ENCODE measurements around the gene PRR36. TPM values are rescaled to one million over a fixed set of nuclear protein-coding genes. Genes with fewer than 3 reads are reported as not detected.

The PRR36 gene
- total RNA-seq, 2 experiments from 2014 or later, result 0.14 to 0.19 TPM

DNA sequence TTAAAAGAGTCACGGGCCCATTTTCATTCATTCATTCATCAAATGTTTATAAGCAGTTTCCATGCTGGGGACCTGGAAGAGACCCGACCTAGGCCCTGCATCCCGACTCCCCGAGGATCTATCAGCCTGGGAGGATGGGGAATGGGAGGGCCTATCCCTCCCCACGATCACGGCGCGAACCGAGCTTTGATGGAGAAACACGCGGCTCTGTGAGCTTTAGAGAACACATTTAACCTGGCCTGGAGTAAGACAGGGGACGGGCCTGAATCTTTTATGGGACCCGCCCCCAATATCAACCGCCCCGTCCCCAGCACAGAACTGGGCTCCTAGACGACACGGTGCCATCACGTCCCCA lies 45.0 kb downstream of the PRR36 start:
- H3K4me1 Mint-ChIP-seq (ENCODE audit: low read depth), result peaks cover 17% of the 10 kb centered on the region
- intact Hi-C loops (cut with micrococcal nuclease), result loop anchor here (1.0 to 2.0 kb wide), 3 partner anchors 22 to 91 kb away; partner anchors contain the start of gene SNAPC2
- no peak for DNase-seq
- peak overlapping the region; percentile 55 for H3K27ac Mint-ChIP-seq
- H3K4me3 Mint-ChIP-seq, result peak overlapping the region; percentile 81
- H3K27me3 Mint-ChIP-seq, result peaks cover 3% of the 10 kb centered on the region
- H3K36me3 Mint-ChIP-seq, result no peaks in the 10 kb centered on the region
- ChIA-PET CTCF (interaction anchor here (1.2 to 1.5 kb wide), 3 partner anchors 40 to 462 kb away, joined by 3 to 7 read pairs (median 5); no protein-coding TSS in a partner anchor), POLR2A (interaction anchor here (1.0 kb wide), 1 partner anchor 200 kb away, joined by 3 read pairs; the partner anchor contains the start of genes PET100 and XAB2)
- no peaks in the 10 kb centered on the region for H3K9me3 Mint-ChIP-seq

DNA sequence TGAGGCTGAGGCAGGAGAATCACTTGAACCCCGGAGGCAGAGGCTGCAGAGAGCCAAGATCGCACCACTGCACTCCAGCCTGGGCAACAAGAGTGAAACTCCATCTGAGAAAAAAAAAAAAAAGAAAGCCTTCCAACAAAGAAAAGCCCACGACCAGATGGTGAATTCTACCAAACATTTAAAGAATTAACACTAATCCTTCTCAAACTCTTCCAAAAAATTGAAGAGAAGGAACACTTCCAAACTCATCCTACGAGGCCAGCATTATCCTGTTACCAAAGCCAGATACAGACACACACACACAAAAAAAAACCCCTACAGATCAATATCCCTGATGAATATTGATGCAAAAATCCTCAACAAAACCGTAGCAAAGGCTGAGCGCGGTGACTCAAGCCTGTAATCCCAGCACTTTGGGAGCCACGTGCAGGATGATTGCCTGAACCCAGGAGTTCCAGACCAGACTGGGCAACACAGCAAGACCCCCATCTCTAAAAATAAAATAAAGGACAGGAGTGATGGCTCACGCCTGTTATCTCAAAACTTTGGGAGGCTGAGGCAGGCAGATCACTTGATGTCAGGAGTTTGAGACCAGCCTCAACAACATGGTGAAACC lies 50.4 kb downstream of the PRR36 start:
- no peak overlapping the region for H3K4me3 Mint-ChIP-seq
- no peaks in the 10 kb centered on the region for H3K9me3 Mint-ChIP-seq
- no peaks in the 10 kb centered on the region for H3K4me1 Mint-ChIP-seq (ENCODE audit: low read depth)
- ChIA-PET CTCF (no interaction called here), POLR2A (no interaction called here)
- no peak for DNase-seq
- no peaks in the 10 kb centered on the region for H3K36me3 Mint-ChIP-seq
- intact Hi-C loops (cut with micrococcal nuclease), result no loop called here
- no peak overlapping the region for H3K27ac Mint-ChIP-seq
- peaks cover 30% of the 10 kb centered on the region for H3K27me3 Mint-ChIP-seq

DNA sequence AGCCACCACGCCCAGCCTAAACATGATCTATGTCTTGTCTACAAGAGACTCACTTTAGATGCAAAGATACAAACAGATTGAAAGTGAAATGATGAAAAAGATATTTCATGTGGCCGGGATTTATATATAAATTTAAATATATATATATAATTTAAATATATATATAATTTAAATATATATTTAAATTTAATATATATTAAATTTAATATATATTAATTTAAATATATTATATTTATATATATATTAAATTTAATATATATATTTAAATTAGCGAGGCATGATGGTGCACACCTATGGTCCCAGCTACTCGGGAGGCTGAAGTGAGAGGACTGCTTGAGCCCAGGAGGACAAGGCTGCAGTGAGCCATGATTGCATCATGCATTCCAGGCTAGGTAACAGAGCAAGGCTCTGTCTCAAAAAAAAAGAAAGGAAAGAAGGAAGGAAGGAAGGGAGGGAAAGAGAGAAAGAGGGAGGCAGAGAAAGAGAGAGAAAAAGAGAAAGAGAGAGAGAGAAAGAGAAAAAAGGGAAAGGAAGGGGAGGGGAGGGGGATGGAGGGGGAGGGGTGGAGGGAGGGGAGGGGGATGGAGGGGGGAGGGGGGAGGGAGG lies 51.2 kb downstream of the PRR36 start:
- ChIA-PET POLR2A (no interaction called here), CTCF (no interaction called here)
- H3K9me3 Mint-ChIP-seq, result peaks cover under 1% of the 10 kb centered on the region

DNA sequence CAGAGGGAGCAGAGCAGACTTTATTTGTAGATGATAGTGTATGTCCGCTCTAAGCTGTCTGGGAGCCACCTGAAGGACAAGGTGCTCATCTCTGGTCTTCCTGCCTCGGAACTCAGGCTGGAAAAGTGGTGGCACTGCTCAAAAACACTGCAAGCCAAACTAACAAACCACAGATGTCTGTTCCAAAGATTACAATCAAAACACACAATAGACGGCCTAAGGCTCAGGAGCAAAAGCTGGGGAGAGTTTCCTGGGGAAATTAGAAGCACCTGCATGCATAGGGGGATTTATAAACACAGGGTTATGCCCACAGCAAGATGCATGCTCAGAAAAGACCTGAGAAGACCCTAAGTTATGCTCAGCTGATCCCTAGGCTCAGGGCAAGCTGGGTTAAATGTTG lies 53.6 kb downstream of the PRR36 start:
- H3K27me3 Mint-ChIP-seq, result peaks cover 35% of the 10 kb centered on the region
- POLR2A ChIA-PET, result no interaction called here
- CTCF ChIA-PET, result interaction anchor here (1.0 to 1.1 kb wide), 2 partner anchors 32 to 252 kb away, joined by 3 to 5 read pairs; no protein-coding TSS in a partner anchor

More for the DNA sequence above, 51.2 kb downstream of the PRR36 start:
- intact Hi-C loops (cut with micrococcal nuclease), result no loop called here
- H3K4me1 Mint-ChIP-seq (ENCODE audit: low read depth), result no peaks in the 10 kb centered on the region
- DNase-seq, result no peak
- H3K4me3 Mint-ChIP-seq, result no peak overlapping the region
- no peaks in the 10 kb centered on the region for H3K36me3 Mint-ChIP-seq
- no peak overlapping the region for H3K27ac Mint-ChIP-seq
- peaks cover 31% of the 10 kb centered on the region for H3K27me3 Mint-ChIP-seq

DNA sequence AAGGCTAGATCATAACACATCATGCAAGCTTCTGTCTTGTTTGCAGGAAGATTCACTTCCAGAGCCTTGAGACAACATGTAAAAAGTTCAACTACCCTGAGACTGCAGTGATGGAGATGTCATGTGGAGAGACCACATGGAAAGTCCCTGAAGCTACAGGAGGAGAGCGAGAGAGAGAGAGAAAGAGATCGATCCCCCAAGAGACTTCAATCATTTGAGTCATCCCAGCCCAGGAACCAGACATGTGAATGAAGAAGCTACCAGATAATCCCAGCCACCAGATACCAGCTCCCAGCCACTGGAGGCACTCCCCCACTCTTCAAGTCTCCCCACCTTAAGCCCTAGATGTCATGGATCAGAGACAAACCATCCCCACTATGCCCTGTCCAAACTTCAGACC lies 54.9 kb downstream of the PRR36 start:
- H3K4me1 Mint-ChIP-seq (ENCODE audit: low read depth), result peaks cover 14% of the 10 kb centered on the region
- peaks cover 38% of the 10 kb centered on the region for H3K27me3 Mint-ChIP-seq
- H3K4me3 Mint-ChIP-seq, result no peak overlapping the region
- ChIA-PET CTCF (interaction anchor here (0.6 to 1.0 kb wide), 2 partner anchors 19 to 171 kb away, joined by 3 to 4 read pairs; no protein-coding TSS in a partner anchor), POLR2A (interaction anchor here (0.6 kb wide), 1 partner anchor 64 kb away, joined by 3 read pairs; no protein-coding TSS in a partner anchor)
- no peak overlapping the region for H3K27ac Mint-ChIP-seq
- peaks cover 8% of the 10 kb centered on the region for H3K9me3 Mint-ChIP-seq
- no peak for DNase-seq
- H3K36me3 Mint-ChIP-seq, result peaks cover 2% of the 10 kb centered on the region
- intact Hi-C loops (cut with micrococcal nuclease), result no loop called here

More for the DNA sequence above, 53.6 kb downstream of the PRR36 start:
- Mint-ChIP-seq H3K27ac (no peak overlapping the region), H3K4me1 (ENCODE audit: low read depth) (peaks cover 4% of the 10 kb centered on the region), H3K36me3 (peaks cover 2% of the 10 kb centered on the region), H3K4me3 (no peak overlapping the region), H3K9me3 (peaks cover 8% of the 10 kb centered on the region)
- no peak for DNase-seq
- intact Hi-C loops (cut with micrococcal nuclease), result no loop called here

DNA sequence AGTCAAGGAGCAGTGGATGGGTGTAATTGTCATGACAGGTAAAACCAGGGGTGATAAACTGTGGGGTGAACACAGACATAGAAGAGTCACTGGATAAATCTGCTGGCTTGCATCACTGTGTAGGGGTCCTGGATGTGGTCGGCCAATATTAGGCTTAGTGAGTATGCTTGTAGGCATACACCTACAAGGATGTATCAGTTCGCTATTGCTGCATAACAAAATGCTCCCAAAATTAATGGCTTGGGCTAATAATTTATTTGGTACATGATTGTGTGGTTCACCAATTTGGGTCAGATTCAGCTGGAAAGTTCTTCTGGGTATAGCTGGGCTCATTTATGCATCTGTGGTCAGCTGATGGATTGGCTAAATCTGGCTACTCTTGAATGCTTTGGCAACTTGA lies 55.4 kb downstream of the PRR36 start:
- intact Hi-C loops (cut with micrococcal nuclease), result no loop called here
- peaks cover 2% of the 10 kb centered on the region for H3K36me3 Mint-ChIP-seq
- POLR2A ChIA-PET, result no interaction called here
- H3K4me3 Mint-ChIP-seq, result no peak overlapping the region
- no peak for DNase-seq
- H3K27ac Mint-ChIP-seq, result no peak overlapping the region
- peaks cover 39% of the 10 kb centered on the region for H3K27me3 Mint-ChIP-seq
- H3K9me3 Mint-ChIP-seq, result peaks cover 8% of the 10 kb centered on the region
- CTCF ChIA-PET, result interaction anchor here (1.0 kb wide), 1 partner anchor 18 kb away, joined by 4 read pairs; no protein-coding TSS in a partner anchor
- peaks cover 14% of the 10 kb centered on the region for H3K4me1 Mint-ChIP-seq (ENCODE audit: low read depth)

Other genes with a start within 250 kb of the PRR36 start
- gene XAB2, start 244.8 kb downstream of the PRR36 start, total RNA-seq, result 10 to 100 TPM; 50.0 to 52.4 TPM
- 100 to 1,000 TPM; 106 to 114 TPM for gene PET100, start 244.6 kb downstream of the PRR36 start, total RNA-seq
- under 1 TPM; 0.41 to 0.62 TPM for gene PCP2, start 240.7 kb downstream of the PRR36 start, total RNA-seq
- 100 to 1,000 TPM; 109 to 111 TPM for gene STXBP2, start 237.3 kb downstream of the PRR36 start, total RNA-seq
- gene RETN, start 205.3 kb downstream of the PRR36 start, total RNA-seq, result not detected
- not detected for gene MCEMP1, start 197.3 kb downstream of the PRR36 start, total RNA-seq
- gene TRAPPC5, start 193.6 kb downstream of the PRR36 start, total RNA-seq, result 10 to 100 TPM; 77.5 to 88.2 TPM
- gene FCER2, start 172.3 kb downstream of the PRR36 start, total RNA-seq, result 1 to 10 TPM; 3.5 to 4.1 TPM
- not detected for gene CLEC4G, start 142.3 kb downstream of the PRR36 start, total RNA-seq
- gene CD209, start 126.9 kb downstream of the PRR36 start, total RNA-seq, result not detected
- not detected for gene CLEC4M, start 111.1 kb downstream of the PRR36 start, total RNA-seq
- 1 to 10 TPM; 5.0 to 5.6 TPM for gene EVI5L, start 44.2 kb downstream of the PRR36 start, total RNA-seq
- not detected for gene LRRC8E, start 14.1 kb upstream of the PRR36 start, total RNA-seq
- gene MAP2K7, start 29.5 kb upstream of the PRR36 start, total RNA-seq, result 10 to 100 TPM; 29.1 to 30.1 TPM
- 1 to 10 TPM; 4.4 to 4.6 TPM for gene TGFBR3L, start 40.4 kb upstream of the PRR36 start, total RNA-seq
- gene SNAPC2, start 45.9 kb upstream of the PRR36 start, total RNA-seq, result 10 to 100 TPM; 18.7 to 20.2 TPM
- under 1 TPM; 0.29 to 0.77 TPM for gene CTXN1, start 51.7 kb upstream of the PRR36 start, total RNA-seq
- 10 to 100 TPM; 66.5 to 68.5 TPM for gene TIMM44, start 69.3 kb upstream of the PRR36 start, total RNA-seq
- 100 to 1,000 TPM; 143 to 145 TPM for gene ELAVL1, start 131.3 kb upstream of the PRR36 start, total RNA-seq
- not detected for gene CCL25, start 178.4 kb upstream of the PRR36 start, total RNA-seq

All from activated CD4-positive, alpha-beta memory T cell treated with anti-CD3 and anti-CD28 coated beads for 36 hours (primary cell).